K562 (cell line): ENCODE data around the gene NEU1. TPM values are rescaled to one million over a fixed set of nuclear protein-coding genes. Genes with fewer than 3 reads are reported as not detected.

Source experiments
- CBFA2T2 ChIP-seq: fragments of 450-650 bp; conservative IDR thresholded peaks from 2 replicates; pipeline ENCODE4 v1.6.1; 2017; ENCODE audit warnings: mild to moderate bottlenecking
- CTBP1 ChIP-seq: fragments of 450-650 bp; IDR thresholded peaks from 2 replicates; pipeline ENCODE4 v1.6.1; 2016; ENCODE audit warnings: borderline replicate concordance
- EHMT2 ChIP-seq: fragments of 450-650 bp; IDR thresholded peaks from 2 replicates; pipeline ENCODE4 v1.6.1; 2018; ENCODE audit warnings: antibody characterized with exemption
- ELF2 ChIP-seq: fragments of 250-450 bp; sonication (Bioruptor Pico); IDR thresholded peaks from 2 replicates; pipeline ENCODE4 v1.5.0; 2021; ENCODE audit warnings: mild to moderate bottlenecking
- FOSL1 ChIP-seq: fragments of 200-800 bp; sonication (Bioruptor generic); conservative IDR thresholded peaks from 2 replicates; pipeline ENCODE4 v1.6.1; 2016; ENCODE audit warnings: missing genetic modification characterization, missing compliant biosample characterization
- HDAC3 ChIP-seq: fragments of 450-650 bp; IDR thresholded peaks from 2 replicates; pipeline ENCODE4 v1.6.1; 2018; ENCODE audit warnings: borderline replicate concordance, mild to moderate bottlenecking, moderate library complexity; ENCODE audit not compliant: partially characterized antibody
- HNRNPH1 ChIP-seq: fragments of 200-400 bp; formaldehyde crosslinking; optimal IDR thresholded peaks from 2 replicates; pipeline ENCODE3; 2017; ENCODE audit warnings: low read depth, mild to moderate bottlenecking, low read length, moderate library complexity
- HOXB6 ChIP-seq: fragments of 250-450 bp; sonication (Bioruptor Pico); IDR thresholded peaks from 2 replicates; pipeline ENCODE4 v1.5.1; 2022; ENCODE audit warnings: mild to moderate bottlenecking, borderline replicate concordance
- JUNB ChIP-seq: fragments of 450-650 bp; formaldehyde crosslinking; conservative IDR thresholded peaks from 2 replicates; pipeline ENCODE4 v1.4.0; 2020; ENCODE audit warnings: mild to moderate bottlenecking
- KAT7 ChIP-seq: sonication (generic); formaldehyde crosslinking; IDR thresholded peaks from 2 replicates; pipeline ENCODE4 v1.8.0; 2022; ENCODE audit warnings: missing genetic modification reagents, mild to moderate bottlenecking, borderline replicate concordance
- LARP7 ChIP-seq: fragments of 450-650 bp; IDR thresholded peaks from 2 replicates; pipeline ENCODE4 v1.6.1; 2016
- MCM2 ChIP-seq: fragments of 450-650 bp; IDR thresholded peaks from 2 replicates; pipeline ENCODE4 v1.6.1; 2017; ENCODE audit warnings: low read depth, mild to moderate bottlenecking
- NCOA2 ChIP-seq, 2 experiments: fragments of 450-650 bp; IDR thresholded peaks; 2 replicates each; pipeline ENCODE4 v1.6.1; 2018; ENCODE audit warnings: mild to moderate bottlenecking in 2 of 2, moderate library complexity in 1 of 2; ENCODE audit not compliant: partially characterized antibody in 2 of 2
- NR2C1 ChIP-seq, 2 experiments: fragments of 450-650 bp; IDR thresholded peaks; 2 replicates each; pipeline ENCODE4 v1.6.1; 2017; ENCODE audit warnings: mild to moderate bottlenecking in 2 of 2, antibody characterized with exemption in 1 of 2, inconsistent platforms in 1 of 2, missing compliant biosample characterization in 1 of 2, missing genetic modification characterization in 1 of 2
- PCBP1 ChIP-seq: fragments of 200-400 bp; formaldehyde crosslinking; IDR thresholded peaks from 2 replicates; pipeline ENCODE4 v1.6.1; 2018; ENCODE audit warnings: mild to moderate bottlenecking, low read depth, low read length; ENCODE audit not compliant: poor library complexity, severe bottlenecking
- RHOXF2B ChIP-seq: fragments of 250-450 bp; sonication (Bioruptor Pico); conservative IDR thresholded peaks from 2 replicates; pipeline ENCODE4 v1.5.1; 2021
- SLC30A9 ChIP-seq: fragments of 250-450 bp; sonication (Bioruptor Pico); IDR thresholded peaks from 2 replicates; pipeline ENCODE4 v1.8.0; 2022; ENCODE audit warnings: mild to moderate bottlenecking, moderate library complexity
- U2AF1 ChIP-seq: fragments of 200-400 bp; formaldehyde crosslinking; optimal IDR thresholded peaks from 2 replicates; pipeline ENCODE3; 2017; ENCODE audit warnings: mild to moderate bottlenecking, low read depth, low read length, moderate library complexity
- ZC3H8 ChIP-seq: fragments of 450-650 bp; IDR thresholded peaks from 2 replicates; pipeline ENCODE4 v1.6.1; 2017
- ZNF121 ChIP-seq: sonication (generic); formaldehyde crosslinking; conservative IDR thresholded peaks from 2 replicates; pipeline ENCODE4 v1.8.0; 2022; ENCODE audit warnings: missing genetic modification reagents
- ZNF274 ChIP-seq: IDR thresholded peaks from 2 replicates; pipeline ENCODE4 v1.6.1; 2011; ENCODE audit warnings: low read depth, mild to moderate bottlenecking, low read length, moderate library complexity, borderline replicate concordance
- ZZZ3 ChIP-seq: fragments of 450-650 bp; IDR thresholded peaks from 2 replicates; pipeline ENCODE4 v1.6.1; 2016; ENCODE audit warnings: antibody characterized with exemption, mild to moderate bottlenecking, moderate library complexity
- polyA plus RNA-seq, 8 experiments: library from polyadenylated mRNA; depleted of rRNA in 4 of 8; stranded (reverse) in 5 of 8; unstranded in 3 of 8; fragments of >200 nt; fragmentation: Nextera tagmentation in 2 of 8; fragmentation: Illumina TruSeq in 1 of 8; extraction: Ambion mirVana in 2 of 8; extraction: Trizol in 1 of 8; gene quantifications; 2 replicates each; pipeline versions ENCODE4 v1.2.1 to v1.2.3, GENCODE V29; 2011 to 2014; ENCODE audit warnings: inconsistent platforms in 1 of 8, missing spikeins in 1 of 8
- total RNA-seq, 7 experiments: library from RNA; depleted of rRNA in 6 of 7; stranded (reverse); fragments of >200 nt in 6 of 7; fragmentation: Illumina TruSeq in 2 of 7; extraction: Trizol in 2 of 7; gene quantifications; 2 replicates each; pipeline versions ENCODE4 v1.2.1 to v1.2.3, GENCODE V29; 2011 to 2021; ENCODE audit warnings: low replicate concordance in 1 of 7
- TF ChIP-seq, protein P1 (sequence below): sonication (generic); formaldehyde crosslinking; IDR thresholded peaks from 2 replicates; pipeline ENCODE4 v1.8.0; 2022; ENCODE audit warnings: mild to moderate bottlenecking, missing genetic modification reagents
- TF ChIP-seq, protein P2 (sequence below): sonication (generic); formaldehyde crosslinking; IDR thresholded peaks from 2 replicates; pipeline ENCODE4 v1.8.0; 2022; ENCODE audit warnings: missing genetic modification reagents, mild to moderate bottlenecking, borderline replicate concordance
- TF ChIP-seq, protein P3 (sequence below): fragments of 450-650 bp; IDR thresholded peaks from 2 replicates; pipeline ENCODE4 v1.6.1; 2017; ENCODE audit warnings: antibody characterized with exemption

The NEU1 gene
- total and polyA plus RNA-seq, 9 of the 15 experiments (the other 6 are each of a cell fraction or from before 2014, with no cell fraction given): 14.8 to 67.8 (median 51.0) TPM

DNA sequence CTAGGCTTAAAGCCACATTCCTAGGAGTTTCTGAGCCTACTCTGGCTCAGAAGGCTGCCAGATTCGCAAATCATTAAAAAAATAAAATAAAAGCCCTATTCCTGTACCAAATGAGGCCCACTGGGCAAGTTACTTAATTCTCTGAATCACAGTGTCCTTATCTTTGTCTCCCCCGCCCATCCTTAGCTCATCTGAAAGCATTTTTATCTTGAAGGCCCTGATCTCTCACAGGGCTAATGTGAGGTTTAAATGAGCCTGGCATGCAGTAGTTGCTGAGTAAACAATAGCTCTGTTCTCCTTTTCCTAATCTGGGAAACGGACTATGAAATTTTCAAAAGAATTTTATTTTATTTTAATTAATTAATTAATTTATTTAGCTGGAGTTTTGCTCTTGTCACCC, 41.3 kb upstream of the NEU1 start (continued):
- no peak for TF ChIP-seq JUNB (CRISPR knock-in tag)
- TF ChIP-seq, protein P1, sequence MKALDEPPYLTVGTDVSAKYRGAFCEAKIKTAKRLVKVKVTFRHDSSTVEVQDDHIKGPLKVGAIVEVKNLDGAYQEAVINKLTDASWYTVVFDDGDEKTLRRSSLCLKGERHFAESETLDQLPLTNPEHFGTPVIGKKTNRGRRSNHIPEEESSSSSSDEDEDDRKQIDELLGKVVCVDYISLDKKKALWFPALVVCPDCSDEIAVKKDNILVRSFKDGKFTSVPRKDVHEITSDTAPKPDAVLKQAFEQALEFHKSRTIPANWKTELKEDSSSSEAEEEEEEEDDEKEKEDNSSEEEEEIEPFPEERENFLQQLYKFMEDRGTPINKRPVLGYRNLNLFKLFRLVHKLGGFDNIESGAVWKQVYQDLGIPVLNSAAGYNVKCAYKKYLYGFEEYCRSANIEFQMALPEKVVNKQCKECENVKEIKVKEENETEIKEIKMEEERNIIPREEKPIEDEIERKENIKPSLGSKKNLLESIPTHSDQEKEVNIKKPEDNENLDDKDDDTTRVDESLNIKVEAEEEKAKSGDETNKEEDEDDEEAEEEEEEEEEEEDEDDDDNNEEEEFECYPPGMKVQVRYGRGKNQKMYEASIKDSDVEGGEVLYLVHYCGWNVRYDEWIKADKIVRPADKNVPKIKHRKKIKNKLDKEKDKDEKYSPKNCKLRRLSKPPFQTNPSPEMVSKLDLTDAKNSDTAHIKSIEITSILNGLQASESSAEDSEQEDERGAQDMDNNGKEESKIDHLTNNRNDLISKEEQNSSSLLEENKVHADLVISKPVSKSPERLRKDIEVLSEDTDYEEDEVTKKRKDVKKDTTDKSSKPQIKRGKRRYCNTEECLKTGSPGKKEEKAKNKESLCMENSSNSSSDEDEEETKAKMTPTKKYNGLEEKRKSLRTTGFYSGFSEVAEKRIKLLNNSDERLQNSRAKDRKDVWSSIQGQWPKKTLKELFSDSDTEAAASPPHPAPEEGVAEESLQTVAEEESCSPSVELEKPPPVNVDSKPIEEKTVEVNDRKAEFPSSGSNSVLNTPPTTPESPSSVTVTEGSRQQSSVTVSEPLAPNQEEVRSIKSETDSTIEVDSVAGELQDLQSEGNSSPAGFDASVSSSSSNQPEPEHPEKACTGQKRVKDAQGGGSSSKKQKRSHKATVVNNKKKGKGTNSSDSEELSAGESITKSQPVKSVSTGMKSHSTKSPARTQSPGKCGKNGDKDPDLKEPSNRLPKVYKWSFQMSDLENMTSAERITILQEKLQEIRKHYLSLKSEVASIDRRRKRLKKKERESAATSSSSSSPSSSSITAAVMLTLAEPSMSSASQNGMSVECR: no peak
- no peak for TF ChIP-seq U2AF1
- TF ChIP-seq ZNF274: no peak
- TF ChIP-seq, protein P2, sequence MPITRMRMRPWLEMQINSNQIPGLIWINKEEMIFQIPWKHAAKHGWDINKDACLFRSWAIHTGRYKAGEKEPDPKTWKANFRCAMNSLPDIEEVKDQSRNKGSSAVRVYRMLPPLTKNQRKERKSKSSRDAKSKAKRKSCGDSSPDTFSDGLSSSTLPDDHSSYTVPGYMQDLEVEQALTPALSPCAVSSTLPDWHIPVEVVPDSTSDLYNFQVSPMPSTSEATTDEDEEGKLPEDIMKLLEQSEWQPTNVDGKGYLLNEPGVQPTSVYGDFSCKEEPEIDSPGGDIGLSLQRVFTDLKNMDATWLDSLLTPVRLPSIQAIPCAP (CRISPR knock-in tag): no peak
- no peak for TF ChIP-seq ELF2 (CRISPR knock-in tag)
- no peak for TF ChIP-seq MCM2
- TF ChIP-seq CBFA2T2: peak; percentile 42
- no peak for TF ChIP-seq LARP7
- TF ChIP-seq NR2C1 (IDR thresholded peaks at IDR 0.05): no peak
- no peak for TF ChIP-seq NR2C1 (tag; IDR thresholded peaks at IDR 0.05)
- TF ChIP-seq, protein P3, sequence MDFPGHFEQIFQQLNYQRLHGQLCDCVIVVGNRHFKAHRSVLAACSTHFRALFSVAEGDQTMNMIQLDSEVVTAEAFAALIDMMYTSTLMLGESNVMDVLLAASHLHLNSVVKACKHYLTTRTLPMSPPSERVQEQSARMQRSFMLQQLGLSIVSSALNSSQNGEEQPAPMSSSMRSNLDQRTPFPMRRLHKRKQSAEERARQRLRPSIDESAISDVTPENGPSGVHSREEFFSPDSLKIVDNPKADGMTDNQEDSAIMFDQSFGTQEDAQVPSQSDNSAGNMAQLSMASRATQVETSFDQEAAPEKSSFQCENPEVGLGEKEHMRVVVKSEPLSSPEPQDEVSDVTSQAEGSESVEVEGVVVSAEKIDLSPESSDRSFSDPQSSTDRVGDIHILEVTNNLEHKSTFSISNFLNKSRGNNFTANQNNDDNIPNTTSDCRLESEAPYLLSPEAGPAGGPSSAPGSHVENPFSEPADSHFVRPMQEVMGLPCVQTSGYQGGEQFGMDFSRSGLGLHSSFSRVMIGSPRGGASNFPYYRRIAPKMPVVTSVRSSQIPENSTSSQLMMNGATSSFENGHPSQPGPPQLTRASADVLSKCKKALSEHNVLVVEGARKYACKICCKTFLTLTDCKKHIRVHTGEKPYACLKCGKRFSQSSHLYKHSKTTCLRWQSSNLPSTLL: no peak
- TF ChIP-seq NCOA2 (IDR thresholded peaks at IDR 0.05; ENCODE audit: partially characterized antibody in 2 of 2): no peak
- no peak for TF ChIP-seq ZC3H8
- 0 out of 2 replicates have a peak, but pooled peaks have one; percentile 42 for TF ChIP-seq CTBP1
- TF ChIP-seq EHMT2: no peak
- no peak for TF ChIP-seq ZNF121 (CRISPR knock-in tag)
- no peak for TF ChIP-seq PCBP1
- TF ChIP-seq KAT7: no peak
- no peak for TF ChIP-seq ZZZ3
- TF ChIP-seq FOSL1: peak; percentile 55
- no peak for TF ChIP-seq HDAC3
- no peak for TF ChIP-seq RHOXF2B
- no peak for TF ChIP-seq HOXB6 (CRISPR knock-in tag)
- no peak for TF ChIP-seq HNRNPH1
- TF ChIP-seq SLC30A9 (CRISPR knock-in tag): no peak
